Tibial nerve (tissue), 4 donors: Measurements from ENCODE around the gene RUNDC1.

Experiments
- EP300 ChIP-seq, 2 donors: sonication (generic); formaldehyde crosslinking; IDR thresholded peaks; one replicate each; pipeline ENCODE4 v1.6.1; 2017; ENCODE audit warnings: antibody characterized with exemption in 2 of 2, mild to moderate bottlenecking in 1 of 2
- POLR2A ChIP-seq, 2 donors: fragments of 450-650 bp; IDR thresholded peaks; one replicate each; pipeline ENCODE4 v1.6.1; 2017; ENCODE audit warnings: antibody characterized with exemption in 2 of 2, mild to moderate bottlenecking in 2 of 2, moderate library complexity in 2 of 2
- TF ChIP-seq, protein P1 (sequence below), 5 experiments: fragments of 200-600 bp in 3 of 5; fragments of 450-650 bp in 2 of 5; sonication (generic) in 3 of 5; IDR thresholded peaks; one replicate each; pipeline ENCODE4 v1.5.1; 2016 to 2019; ENCODE audit warnings: antibody characterized with exemption in 5 of 5, mild to moderate bottlenecking in 3 of 5, moderate library complexity in 2 of 5

DNA sequence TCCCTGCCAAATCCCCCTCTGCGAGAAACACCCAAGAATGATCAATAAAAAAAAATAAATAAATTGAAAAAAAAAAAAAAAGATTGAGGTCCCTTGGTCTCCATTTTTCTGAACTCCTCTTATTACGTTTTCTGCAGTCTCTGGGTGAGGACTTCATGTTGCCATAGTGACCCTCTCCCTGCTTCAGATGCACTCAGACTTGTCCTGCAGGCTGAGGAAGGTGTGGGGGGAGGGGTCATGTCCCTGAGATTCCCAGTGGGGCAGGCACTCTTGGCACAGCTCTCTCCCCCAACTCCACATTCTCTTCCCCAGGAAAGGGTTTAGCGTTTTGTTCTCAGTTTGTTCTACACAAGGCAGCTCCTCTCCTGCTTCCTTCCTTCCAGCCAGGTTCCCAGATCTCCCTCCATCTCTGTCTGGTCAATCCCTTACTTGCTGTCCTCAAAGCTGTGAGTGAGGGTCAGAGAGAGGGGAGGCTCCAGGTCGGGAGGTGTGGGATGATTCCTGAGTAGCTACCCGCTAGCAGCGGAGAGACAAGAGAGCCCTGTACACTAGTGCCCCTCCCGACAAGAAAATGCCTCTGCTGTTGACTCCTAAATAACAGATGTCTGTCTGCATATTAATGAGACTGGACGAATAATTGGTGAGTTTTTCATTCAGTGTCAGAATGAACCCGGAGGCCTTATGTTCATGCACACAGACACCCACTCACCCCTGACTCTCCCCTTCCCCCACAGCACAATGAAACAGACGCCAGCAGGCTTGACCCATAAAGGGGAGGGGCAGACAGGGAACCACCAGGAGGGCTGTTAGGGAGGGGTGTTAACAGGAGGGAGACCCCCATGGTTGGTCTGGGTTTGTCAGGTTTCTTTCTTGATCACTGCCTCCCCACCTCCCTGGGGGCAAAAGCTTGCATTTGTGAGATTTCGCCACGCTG lies 53.9 kb downstream of the RUNDC1 start:
- TF ChIP-seq POLR2A (IDR thresholded peaks at IDR 0.05) (no peak), EP300 (IDR thresholded peaks at IDR 0.05) (no peak)
- TF ChIP-seq, protein P1, sequence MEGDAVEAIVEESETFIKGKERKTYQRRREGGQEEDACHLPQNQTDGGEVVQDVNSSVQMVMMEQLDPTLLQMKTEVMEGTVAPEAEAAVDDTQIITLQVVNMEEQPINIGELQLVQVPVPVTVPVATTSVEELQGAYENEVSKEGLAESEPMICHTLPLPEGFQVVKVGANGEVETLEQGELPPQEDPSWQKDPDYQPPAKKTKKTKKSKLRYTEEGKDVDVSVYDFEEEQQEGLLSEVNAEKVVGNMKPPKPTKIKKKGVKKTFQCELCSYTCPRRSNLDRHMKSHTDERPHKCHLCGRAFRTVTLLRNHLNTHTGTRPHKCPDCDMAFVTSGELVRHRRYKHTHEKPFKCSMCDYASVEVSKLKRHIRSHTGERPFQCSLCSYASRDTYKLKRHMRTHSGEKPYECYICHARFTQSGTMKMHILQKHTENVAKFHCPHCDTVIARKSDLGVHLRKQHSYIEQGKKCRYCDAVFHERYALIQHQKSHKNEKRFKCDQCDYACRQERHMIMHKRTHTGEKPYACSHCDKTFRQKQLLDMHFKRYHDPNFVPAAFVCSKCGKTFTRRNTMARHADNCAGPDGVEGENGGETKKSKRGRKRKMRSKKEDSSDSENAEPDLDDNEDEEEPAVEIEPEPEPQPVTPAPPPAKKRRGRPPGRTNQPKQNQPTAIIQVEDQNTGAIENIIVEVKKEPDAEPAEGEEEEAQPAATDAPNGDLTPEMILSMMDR (IDR thresholded peaks at IDR 0.05), result no peak
